ENCODE results near the gene ACSL4.
"Not testable (repeated sequence)": the region's sequence is repeated elsewhere in the genome, so short reads cannot be mapped to it uniquely, and the experiment has no call there.

The ACSL4 gene

GRCh38 chrX:109724971-109725370 lies 8.1 kb downstream of the ACSL4 start:
- DNase-seq: not testable (repeated sequence)

- no peak for DNase-seq
Measured at GRCh38 chrX:109720947-109721346, 12.1 kb downstream of the ACSL4 start.

GRCh38 chrX:109719264-109719663 lies 13.8 kb downstream of the ACSL4 start:
- no peak for DNase-seq

DNA sequence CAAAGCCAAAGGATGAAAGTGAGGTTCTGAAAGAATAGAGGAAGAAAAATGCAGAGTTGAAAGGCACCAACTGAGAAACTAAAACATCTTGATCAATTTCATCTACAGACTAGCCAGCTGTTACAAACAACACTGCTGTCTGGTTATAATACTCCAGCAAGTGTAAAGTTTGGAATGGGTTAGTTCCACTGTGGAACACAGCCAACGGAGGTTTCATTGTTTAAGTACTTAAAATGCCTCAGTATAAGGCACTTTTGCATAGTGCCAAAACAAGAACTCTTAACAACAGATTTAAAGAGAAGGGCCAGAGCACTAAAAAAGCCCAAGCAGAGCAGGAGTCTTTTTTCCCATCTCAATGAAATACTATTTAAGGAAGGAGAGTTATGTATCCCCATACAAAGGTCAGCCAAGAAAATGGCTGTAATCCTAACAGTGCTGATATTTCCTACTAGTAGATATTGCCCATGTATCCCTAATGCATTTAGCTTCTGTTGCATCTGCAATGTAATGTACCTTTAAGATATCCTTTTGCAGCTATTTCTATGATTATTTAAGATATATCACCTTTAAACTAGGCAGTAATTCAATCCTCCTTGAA lies 16.5 kb downstream of the ACSL4 start:
- DNase-seq: no peak

DNA sequence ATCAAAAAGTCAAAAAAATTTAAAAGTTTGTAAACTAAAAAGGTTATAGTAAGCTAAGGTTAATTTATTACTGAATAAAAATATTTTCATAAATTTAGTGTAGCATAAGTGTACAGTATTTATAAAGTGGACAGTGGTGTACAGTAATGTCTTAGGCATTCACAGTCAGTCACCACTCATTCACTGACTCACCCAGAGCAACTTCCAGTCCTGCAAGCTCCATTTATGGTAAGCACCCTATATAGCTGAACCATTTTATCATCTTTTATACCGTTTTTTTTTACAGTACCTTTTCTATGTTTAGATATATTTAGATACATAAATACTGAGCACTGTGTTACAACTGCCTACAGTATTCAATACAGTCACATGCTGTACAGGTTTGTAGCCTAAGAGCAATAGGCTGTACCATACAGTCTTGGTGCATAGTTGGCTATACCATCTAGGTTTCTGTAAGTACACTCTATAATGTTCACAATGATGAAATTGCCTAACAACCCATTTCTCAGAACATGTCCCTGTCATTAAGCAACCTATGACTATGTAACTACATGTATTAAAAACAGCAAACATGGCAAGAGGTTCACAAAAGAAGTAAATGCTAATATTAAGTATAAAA lies 18.6 kb downstream of the ACSL4 start:
- DNase-seq: no peak

DNA sequence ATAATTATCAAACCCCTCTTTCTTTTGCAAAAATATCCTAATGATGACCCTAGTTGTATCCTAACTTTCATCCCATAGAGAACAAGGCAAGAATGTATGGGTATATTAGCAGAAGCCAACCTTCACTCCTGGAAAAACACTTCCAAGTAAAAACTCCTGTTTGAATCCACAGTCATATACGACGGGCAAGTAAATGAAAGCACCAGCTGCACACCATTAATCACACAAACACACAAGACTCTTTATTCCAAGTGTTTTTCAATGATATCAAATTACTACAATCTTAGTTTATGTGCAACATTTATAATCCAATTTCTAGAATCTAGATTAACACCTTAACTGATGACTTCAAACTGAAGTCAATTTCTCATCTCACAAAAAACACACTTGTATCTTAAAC lies 22.9 kb downstream of the ACSL4 start:
- DNase-seq: no peak

GRCh38 chrX:109709129-109709631 lies 23.9 kb downstream of the ACSL4 start:
- no peak for DNase-seq

GRCh38 chrX:109707720-109708119 lies 25.3 kb downstream of the ACSL4 start:
- DNase-seq: no peak

DNA sequence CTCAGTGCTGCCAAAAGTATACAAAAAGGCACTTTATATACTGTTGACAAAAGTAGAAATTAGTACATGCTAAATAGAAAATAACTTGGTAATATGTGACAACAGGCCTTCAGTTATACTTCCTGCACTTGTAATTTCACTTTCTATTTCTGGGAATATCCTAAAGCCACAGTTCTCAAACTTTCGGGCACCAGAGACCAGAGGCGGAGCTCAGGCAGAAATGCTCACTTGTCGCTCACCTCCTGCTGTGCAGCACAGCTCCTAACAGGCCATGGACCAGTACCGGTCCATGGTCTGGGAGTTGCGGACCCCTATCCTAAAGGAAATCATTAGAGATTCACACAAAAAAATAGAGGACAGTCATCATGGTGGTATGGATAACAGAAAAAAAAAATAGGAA lies 25.7 kb downstream of the ACSL4 start:
- DNase-seq: no peak

GRCh38 chrX:109704563-109704962 lies 28.5 kb downstream of the ACSL4 start:
- no peak for DNase-seq

- no peak for DNase-seq
Measured at GRCh38 chrX:109697855-109698254, 35.2 kb downstream of the ACSL4 start.

GRCh38 chrX:109696146-109696740 lies 36.8 kb downstream of the ACSL4 start:
- no peak for DNase-seq

- DNase-seq: no peak
Measured at GRCh38 chrX:109695637-109696036, 37.4 kb downstream of the ACSL4 start.

DNA sequence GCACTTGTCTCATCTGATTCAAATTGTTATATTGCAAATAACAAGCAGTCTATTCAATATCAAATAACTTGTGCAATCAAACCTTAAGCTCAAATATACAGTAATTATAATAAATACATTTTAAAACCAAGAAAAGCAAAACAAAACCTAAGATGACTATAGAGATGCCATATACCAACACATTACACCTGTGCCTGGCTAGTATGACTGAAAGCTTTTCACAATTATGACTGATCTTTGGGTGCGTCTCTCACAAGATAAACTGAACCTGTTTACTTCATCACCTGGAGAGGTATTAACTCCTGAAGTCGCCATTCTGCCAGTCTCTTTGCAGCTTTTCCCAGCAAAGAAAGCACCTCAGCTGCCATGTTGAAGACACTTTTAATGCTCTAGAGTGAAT lies 41.3 kb downstream of the ACSL4 start:
- DNase-seq: no peak

GRCh38 chrX:109691277-109691676 lies 41.8 kb downstream of the ACSL4 start:
- no peak for DNase-seq

DNA sequence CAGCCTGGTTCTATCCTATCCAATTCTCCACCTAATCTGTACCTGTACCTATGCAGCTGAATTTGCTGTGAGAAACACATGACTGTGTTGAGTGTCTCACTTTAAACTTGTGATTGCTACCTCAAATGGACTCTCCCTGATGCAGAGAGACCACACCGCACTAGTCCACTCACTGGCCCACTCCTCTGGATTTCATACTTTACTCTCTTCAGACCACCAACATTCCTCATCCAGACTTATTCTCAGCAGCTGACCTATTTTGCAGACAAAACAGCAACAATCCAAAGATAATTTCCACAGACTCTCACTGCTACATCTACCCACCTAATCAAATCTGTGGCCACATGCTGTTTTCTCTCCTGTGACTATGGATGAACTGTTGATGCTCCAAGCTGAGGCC lies 45.2 kb downstream of the ACSL4 start:
- DNase-seq: no peak

- no peak for DNase-seq
Measured at GRCh38 chrX:109685656-109686078, 47.4 kb downstream of the ACSL4 start.

GRCh38 chrX:109684136-109684535 lies 48.9 kb downstream of the ACSL4 start:
- no peak for DNase-seq

DNA sequence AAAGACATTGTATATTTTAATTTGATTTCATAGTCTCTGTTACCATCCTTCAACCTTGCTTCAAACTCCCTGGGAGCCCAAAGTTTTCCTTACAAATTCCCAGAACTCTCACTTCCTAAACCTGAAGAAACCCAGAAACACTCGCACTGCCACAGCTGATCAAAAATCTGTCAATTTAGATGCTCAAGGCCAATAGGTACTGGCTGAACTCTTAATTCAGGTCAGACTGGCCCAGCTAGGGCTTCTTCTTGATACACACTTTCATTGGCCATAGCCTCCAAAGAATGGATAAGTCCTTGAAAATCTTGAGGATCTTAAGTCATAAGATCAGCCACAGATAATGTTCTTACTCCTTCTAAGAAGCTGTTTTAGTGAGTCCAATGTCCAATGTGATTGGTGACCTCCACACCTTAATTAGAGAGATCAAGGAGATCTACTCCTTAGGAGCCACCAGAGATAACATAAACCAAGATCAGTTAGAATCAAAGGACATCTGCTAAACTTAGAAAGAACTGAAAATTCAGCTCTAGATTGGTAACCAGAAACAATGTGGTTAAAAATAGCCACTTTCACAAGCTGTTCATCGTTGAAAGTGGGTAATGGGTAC lies 51.5 kb downstream of the ACSL4 start:
- no peak for DNase-seq

GRCh38 chrX:109679820-109680219 lies 53.2 kb downstream of the ACSL4 start:
- DNase-seq: no peak

GRCh38 chrX:109672239-109672638 lies 60.8 kb downstream of the ACSL4 start:
- no peak for DNase-seq

DNA sequence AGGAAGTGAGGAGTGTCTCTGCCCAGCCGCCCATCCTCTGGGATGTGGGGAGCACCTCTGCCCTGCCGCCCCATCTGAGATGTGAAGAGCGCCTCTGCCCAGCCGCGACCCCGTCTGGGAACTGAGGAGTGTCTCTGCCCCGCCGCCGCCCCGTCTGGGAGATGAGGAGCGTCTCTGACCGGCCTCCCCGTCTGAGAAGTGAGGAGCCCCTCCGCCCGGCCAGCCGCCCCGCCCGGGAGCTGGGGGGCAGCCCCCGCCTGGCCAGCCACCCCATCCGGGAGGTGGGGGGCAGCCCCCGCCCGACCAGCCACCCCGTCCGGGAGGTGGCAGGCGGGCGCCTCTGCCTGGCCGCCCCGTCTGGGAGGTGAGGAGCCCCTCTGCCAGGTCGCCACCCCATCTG lies 61.9 kb downstream of the ACSL4 start:
- not testable (repeated sequence) for DNase-seq

GRCh38 chrX:109667986-109668385 lies 65.1 kb downstream of the ACSL4 start:
- no peak for DNase-seq
